K562 (cell line): Measurements from ENCODE around the gene MKNK1. TPM values are rescaled to one million over a fixed set of nuclear protein-coding genes. Genes with fewer than 3 reads are reported as not detected.
A peak's percentile ranks its signal among the peaks of the same experiment; 100 is the strongest.

Experiments
- BRD4 ChIP-seq: fragments of 200-600 bp; sonication (generic); IDR thresholded peaks from 2 replicates; pipeline ENCODE4 v1.6.1; 2017; ENCODE audit warnings: inconsistent platforms
- CBX3 ChIP-seq, 2 experiments: IDR thresholded peaks; 1 replicate in 1 of 2; 2 replicates in 1 of 2; pipeline ENCODE4 v1.6.1; 2012; ENCODE audit warnings: inconsistent platforms in 2 of 2, low read length in 2 of 2, borderline replicate concordance in 1 of 2, control low read depth in 1 of 2
- CTBP1 ChIP-seq: fragments of 450-650 bp; IDR thresholded peaks from 2 replicates; pipeline ENCODE4 v1.6.1; 2016; ENCODE audit warnings: borderline replicate concordance
- DPF2 ChIP-seq: fragments of 450-650 bp; IDR thresholded peaks from 2 replicates; pipeline ENCODE4 v1.6.1; 2016
- FOXK1 ChIP-seq: sonication (generic); formaldehyde crosslinking; IDR thresholded peaks from 2 replicates; pipeline ENCODE4 v1.8.0; 2022; ENCODE audit warnings: missing genetic modification reagents, mild to moderate bottlenecking, borderline replicate concordance
- FUS ChIP-seq: fragments of 200-400 bp; formaldehyde crosslinking; optimal IDR thresholded peaks from 2 replicates; pipeline ENCODE3; 2017; ENCODE audit warnings: low read depth, low read length
- HDAC1 ChIP-seq, 2 experiments: fragments of 450-650 bp; IDR thresholded peaks; 2 replicates each; pipeline ENCODE4 v1.6.1; 2016 to 2017; ENCODE audit warnings: inconsistent platforms in 1 of 2, mild to moderate bottlenecking in 1 of 2, moderate library complexity in 1 of 2
- JUND ChIP-seq, 2 experiments: IDR thresholded peaks; 2 replicates in 1 of 2; 3 replicates in 1 of 2; pipeline ENCODE4 v1.6.1; 2011; ENCODE audit warnings: borderline replicate concordance in 2 of 2, low read depth in 2 of 2, low read length in 2 of 2, improper control_type of control experiment in 1 of 2, missing biosample characterization in 1 of 2, missing genetic modification characterization in 1 of 2, missing genetic modification reagents in 1 of 2
- MAZ ChIP-seq, 2 experiments: fragments of 450-650 bp in 1 of 2; sonication (generic) in 1 of 2; formaldehyde crosslinking; IDR thresholded peaks in 1 of 2; conservative IDR thresholded peaks in 1 of 2; 2 replicates each; pipeline versions ENCODE4 v1.4.0 to v1.5.0; 2020; ENCODE audit warnings: mild to moderate bottlenecking in 1 of 2, missing genetic modification reagents in 1 of 2
- MCM3 ChIP-seq: fragments of 450-650 bp; IDR thresholded peaks from 2 replicates; pipeline ENCODE4 v1.6.1; 2016
- NCOA4 ChIP-seq: fragments of 450-650 bp; IDR thresholded peaks from 2 replicates; pipeline ENCODE4 v1.6.1; 2018; ENCODE audit warnings: mild to moderate bottlenecking; ENCODE audit not compliant: partially characterized antibody
- SUPT5H ChIP-seq: fragments of 450-650 bp; IDR thresholded peaks from 2 replicates; pipeline ENCODE4 v1.6.1; 2016
- TAF7 ChIP-seq: fragments of 450-650 bp; IDR thresholded peaks from 2 replicates; pipeline ENCODE4 v1.6.1; 2016; ENCODE audit warnings: missing genetic modification characterization, missing compliant biosample characterization
- TFAP4 ChIP-seq: sonication (generic); formaldehyde crosslinking; IDR thresholded peaks from 2 replicates; pipeline ENCODE4 v1.8.0; 2022; ENCODE audit warnings: missing genetic modification reagents, mild to moderate bottlenecking, moderate library complexity, borderline replicate concordance
- USF1 ChIP-seq: sonication (generic); formaldehyde crosslinking; IDR thresholded peaks from 2 replicates; pipeline ENCODE4 v1.9.0; 2022; ENCODE audit warnings: mild to moderate bottlenecking, missing genetic modification reagents
- ZBTB26 ChIP-seq: fragments of 450-650 bp; formaldehyde crosslinking; IDR thresholded peaks from 2 replicates; pipeline ENCODE4 v1.4.0; 2022; ENCODE audit warnings: missing genetic modification characterization
- ZMIZ1 ChIP-seq, 2 experiments: fragments of 150-350 bp in 1 of 2; IDR thresholded peaks; 2 replicates each; pipeline ENCODE4 v1.6.1; 2012 to 2016; ENCODE audit warnings: low read depth in 2 of 2, low read length in 2 of 2, mild to moderate bottlenecking in 1 of 2, moderate library complexity in 1 of 2
- ZNF184 ChIP-seq: sonication (generic); formaldehyde crosslinking; IDR thresholded peaks from 2 replicates; pipeline ENCODE4 v1.5.0; 2020; ENCODE audit warnings: missing genetic modification reagents
- polyA plus RNA-seq, 8 experiments: library from polyadenylated mRNA; depleted of rRNA in 4 of 8; stranded (reverse) in 5 of 8; unstranded in 3 of 8; fragments of >200 nt; fragmentation: Nextera tagmentation in 2 of 8; fragmentation: Illumina TruSeq in 1 of 8; extraction: Ambion mirVana in 2 of 8; extraction: Trizol in 1 of 8; gene quantifications; 2 replicates each; pipeline versions ENCODE4 v1.2.1 to v1.2.3, GENCODE V29; 2011 to 2014; ENCODE audit warnings: inconsistent platforms in 1 of 8, missing spikeins in 1 of 8
- total RNA-seq, 7 experiments: library from RNA; depleted of rRNA in 6 of 7; stranded (reverse); fragments of >200 nt in 6 of 7; fragmentation: Illumina TruSeq in 2 of 7; extraction: Trizol in 2 of 7; gene quantifications; 2 replicates each; pipeline versions ENCODE4 v1.2.1 to v1.2.3, GENCODE V29; 2011 to 2021; ENCODE audit warnings: low replicate concordance in 1 of 7

The MKNK1 gene
- total and polyA plus RNA-seq, 9 of the 15 experiments (the other 6 are each of a cell fraction or from before 2014, with no cell fraction given) = 27.7 to 51.3 (median 43.7) TPM

GRCh38 chr1:46616277-46617107 is 12.4 kb upstream of the MKNK1 start, which contains the start of gene MOB3C (continued):
- TF ChIP-seq ZMIZ1 (IDR thresholded peaks at IDR 0.05; ENCODE audit: low read depth in 2 of 2, low read length in 2 of 2) = 0 out of 4 replicates have a peak, but pooled peaks of 1 of the 2 experiments have one; percentile 25
- TF ChIP-seq JUND (IDR thresholded peaks at IDR 0.05; ENCODE audit: borderline replicate concordance, low read depth, low read length) = 0 out of 2 replicates have a peak, but pooled peaks have one; percentile 8
- no peak for TF ChIP-seq JUND (tag; IDR thresholded peaks at IDR 0.05; ENCODE audit: borderline replicate concordance, low read depth, low read length)
- peak; percentile 56; the same call in 1 of the 2 replicates for TF ChIP-seq TFAP4
- no peak for TF ChIP-seq FOXK1
- no peak for TF ChIP-seq FUS
- peak; percentile 42; the same call in 1 of the 2 replicates for TF ChIP-seq DPF2
- 0 out of 4 replicates have a peak, but pooled peaks of 1 of the 2 experiments have one; percentile 47 for TF ChIP-seq HDAC1 (IDR thresholded peaks at IDR 0.05)
- no peak for TF ChIP-seq ZNF184 (CRISPR knock-in tag)
- TF ChIP-seq CTBP1 = peak; percentile 63
- no peak for TF ChIP-seq MCM3
- TF ChIP-seq TAF7 = 0 out of 2 replicates have a peak, but pooled peaks have one; percentile 14
- no peak for TF ChIP-seq ZBTB26 (CRISPR knock-in tag)
- TF ChIP-seq CBX3 (IDR thresholded peaks at IDR 0.05; ENCODE audit: borderline replicate concordance in 1 of 2, low read length in 2 of 2) = peak in 1 of 2 experiments; percentile 18; a peak in 1 of 3 replicates
- TF ChIP-seq SUPT5H = peak; percentile 53; the same call in 1 of the 2 replicates
- no peak for TF ChIP-seq NCOA4
- TF ChIP-seq BRD4 = no peak
- no peak for TF ChIP-seq USF1 (CRISPR knock-in tag)
- TF ChIP-seq MAZ (CRISPR knock-in tag; conservative IDR thresholded peaks at IDR 0.05 in 1 of 2, IDR thresholded peaks at IDR 0.05 in 1 of 2) = peak; percentile 93 to 94
